ENCODE results near the gene ABCC5.

The ABCC5 gene

DNA sequence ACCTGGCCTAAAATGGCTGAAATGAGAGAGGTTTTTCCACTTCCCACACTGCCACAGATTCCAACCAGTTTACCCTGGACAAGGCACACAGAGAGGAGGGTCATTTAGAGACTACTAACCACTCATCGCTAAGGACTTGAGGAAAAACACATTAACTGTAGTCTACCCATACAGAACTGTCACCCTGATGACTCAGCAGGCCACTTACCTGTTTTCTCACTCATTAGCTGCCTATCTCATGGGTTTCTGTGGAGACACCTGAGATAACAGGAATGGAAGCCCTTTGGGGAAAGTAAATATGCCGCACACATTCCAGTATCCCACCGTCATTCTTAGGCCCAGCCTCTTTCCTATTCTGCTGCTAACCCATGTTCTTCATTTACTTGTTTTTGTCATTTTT lies 50.0 kb downstream of the ABCC5 start:
- no peak overlapping the region for H3K9ac ChIP-seq (ENCODE audit: low read depth, low read length)
- no peaks in the 10 kb centered on the region for H3K27me3 ChIP-seq (ENCODE audit: control insufficient read depth, insufficient read depth, low read length)
- no peaks in the 10 kb centered on the region for H3K9me3 ChIP-seq (ENCODE audit: control insufficient read depth, insufficient read depth, low read length)
- H3K36me3 ChIP-seq (ENCODE audit: control insufficient read depth, insufficient read depth, low read length), result peaks cover 81% of the 10 kb centered on the region
- H3K4me3 ChIP-seq (ENCODE audit: low read depth, low read length), result no peak overlapping the region
- no peaks in the 10 kb centered on the region for H3K4me1 ChIP-seq (ENCODE audit: control insufficient read depth, insufficient read depth, low read length)
- peak overlapping the region; percentile 55 for H3K27ac ChIP-seq (ENCODE audit: low read depth, low read length)

DNA sequence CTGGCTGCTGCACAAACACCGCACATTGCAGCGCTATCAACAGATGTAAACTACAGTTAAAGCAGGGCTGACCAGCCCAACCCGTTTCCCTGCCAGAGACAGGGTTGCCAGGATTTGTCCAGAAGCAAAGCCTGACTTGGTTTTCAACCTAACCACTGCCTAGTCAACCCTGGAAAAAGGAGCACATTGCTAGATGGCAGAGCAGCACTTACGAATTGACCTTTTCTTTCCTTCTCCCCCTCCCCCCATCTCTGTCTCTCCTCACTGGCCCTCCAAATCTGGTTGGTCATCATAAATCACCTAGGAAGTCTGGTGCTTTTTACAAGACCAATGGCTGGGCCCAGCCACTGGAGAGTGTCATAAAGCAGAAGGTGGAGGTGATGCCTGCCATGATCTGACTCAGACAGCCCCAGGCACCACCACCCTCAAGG lies 51.3 kb downstream of the ABCC5 start:
- H3K9me3 ChIP-seq (ENCODE audit: control insufficient read depth, insufficient read depth, low read length), result no peaks in the 10 kb centered on the region
- no peak overlapping the region for H3K4me3 ChIP-seq (ENCODE audit: low read depth, low read length)
- H3K4me1 ChIP-seq (ENCODE audit: control insufficient read depth, insufficient read depth, low read length), result no peaks in the 10 kb centered on the region
- no peak overlapping the region for H3K27ac ChIP-seq (ENCODE audit: low read depth, low read length)
- H3K9ac ChIP-seq (ENCODE audit: low read depth, low read length), result no peak overlapping the region
- peaks cover 79% of the 10 kb centered on the region for H3K36me3 ChIP-seq (ENCODE audit: control insufficient read depth, insufficient read depth, low read length)
- H3K27me3 ChIP-seq (ENCODE audit: control insufficient read depth, insufficient read depth, low read length), result no peaks in the 10 kb centered on the region

DNA sequence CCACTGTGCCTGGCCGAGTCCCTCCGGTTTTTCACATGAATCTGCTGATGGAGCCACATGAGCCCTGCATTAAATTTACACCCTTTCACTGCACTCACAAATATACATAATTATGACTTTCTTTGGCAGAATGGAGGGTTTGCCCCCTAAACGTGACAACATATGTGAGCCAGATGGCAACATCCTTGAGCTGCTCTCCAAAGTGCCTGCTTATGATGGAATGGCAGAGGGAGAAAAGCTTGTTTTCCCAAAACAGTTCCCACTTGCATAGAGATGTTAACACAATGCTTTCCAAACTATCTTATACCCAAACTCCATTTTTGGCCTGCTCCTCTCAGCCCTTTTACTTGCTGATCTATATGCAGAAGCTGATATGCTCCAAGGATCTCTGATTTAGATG lies 54.9 kb downstream of the ABCC5 start:
- no peak overlapping the region for H3K4me3 ChIP-seq (ENCODE audit: low read depth, low read length)
- no peak overlapping the region for H3K9ac ChIP-seq (ENCODE audit: low read depth, low read length)
- H3K9me3 ChIP-seq (ENCODE audit: control insufficient read depth, insufficient read depth, low read length), result no peaks in the 10 kb centered on the region
- no peaks in the 10 kb centered on the region for H3K27me3 ChIP-seq (ENCODE audit: control insufficient read depth, insufficient read depth, low read length)
- peaks cover 77% of the 10 kb centered on the region for H3K36me3 ChIP-seq (ENCODE audit: control insufficient read depth, insufficient read depth, low read length)
- no peak overlapping the region for H3K27ac ChIP-seq (ENCODE audit: low read depth, low read length)
- H3K4me1 ChIP-seq (ENCODE audit: control insufficient read depth, insufficient read depth, low read length), result no peaks in the 10 kb centered on the region

DNA sequence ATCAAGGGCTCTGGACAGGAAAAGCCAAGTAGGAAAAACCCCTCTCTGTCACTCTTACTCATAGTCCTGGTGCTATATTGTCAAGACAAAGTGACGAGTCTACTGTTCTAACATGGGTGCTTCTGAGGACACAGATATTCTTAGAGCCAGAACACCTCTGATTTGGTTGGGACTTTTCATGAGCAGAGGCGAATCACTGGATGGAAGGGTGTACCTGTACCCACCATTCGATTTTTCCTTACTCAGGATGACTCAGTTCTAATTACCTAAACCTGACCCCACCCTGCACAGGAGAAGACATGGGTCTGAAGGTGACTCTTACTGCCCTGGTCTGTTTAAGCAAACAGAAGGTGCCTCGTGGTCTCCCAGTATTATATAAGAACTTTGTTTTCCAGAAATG lies 58.5 kb downstream of the ABCC5 start:
- Histone ChIP-seq H3K4me3 (ENCODE audit: low read depth, low read length) (no peak overlapping the region), H3K27me3 (ENCODE audit: control insufficient read depth, insufficient read depth, low read length) (no peaks in the 10 kb centered on the region), H3K4me1 (ENCODE audit: control insufficient read depth, insufficient read depth, low read length) (peaks cover 14% of the 10 kb centered on the region), H3K9me3 (ENCODE audit: control insufficient read depth, insufficient read depth, low read length) (no peaks in the 10 kb centered on the region), H3K27ac (ENCODE audit: low read depth, low read length) (peak overlapping the region; percentile 18), H3K36me3 (ENCODE audit: control insufficient read depth, insufficient read depth, low read length) (peaks cover 57% of the 10 kb centered on the region), H3K9ac (ENCODE audit: low read depth, low read length) (no peak overlapping the region)

DNA sequence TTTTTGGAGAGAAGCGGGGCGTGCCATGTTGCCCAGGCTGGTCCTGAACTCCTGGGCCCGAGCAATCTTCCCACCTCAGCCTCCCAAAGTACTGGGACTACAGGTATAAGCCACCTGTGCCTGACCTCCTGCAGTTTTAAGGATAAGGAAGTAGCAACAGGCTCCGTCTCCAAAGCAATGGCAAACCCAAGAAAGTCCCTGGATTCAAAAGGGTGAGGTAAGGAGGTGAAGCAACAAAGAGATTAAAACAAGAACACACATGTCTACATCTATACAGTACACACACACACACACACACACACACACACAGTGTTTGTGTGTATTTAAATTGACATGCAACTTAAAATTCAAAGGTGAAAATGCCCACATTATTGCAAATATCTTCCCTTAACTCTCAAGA lies 58.9 kb downstream of the ABCC5 start:
- H3K4me1 ChIP-seq (ENCODE audit: control insufficient read depth, insufficient read depth, low read length), result peaks cover 16% of the 10 kb centered on the region
- no peaks in the 10 kb centered on the region for H3K9me3 ChIP-seq (ENCODE audit: control insufficient read depth, insufficient read depth, low read length)
- H3K4me3 ChIP-seq (ENCODE audit: low read depth, low read length), result no peak overlapping the region
- H3K9ac ChIP-seq (ENCODE audit: low read depth, low read length), result no peak overlapping the region
- H3K27me3 ChIP-seq (ENCODE audit: control insufficient read depth, insufficient read depth, low read length), result no peaks in the 10 kb centered on the region
- peaks cover 53% of the 10 kb centered on the region for H3K36me3 ChIP-seq (ENCODE audit: control insufficient read depth, insufficient read depth, low read length)
- peak overlapping the region; percentile 18 for H3K27ac ChIP-seq (ENCODE audit: low read depth, low read length)

DNA sequence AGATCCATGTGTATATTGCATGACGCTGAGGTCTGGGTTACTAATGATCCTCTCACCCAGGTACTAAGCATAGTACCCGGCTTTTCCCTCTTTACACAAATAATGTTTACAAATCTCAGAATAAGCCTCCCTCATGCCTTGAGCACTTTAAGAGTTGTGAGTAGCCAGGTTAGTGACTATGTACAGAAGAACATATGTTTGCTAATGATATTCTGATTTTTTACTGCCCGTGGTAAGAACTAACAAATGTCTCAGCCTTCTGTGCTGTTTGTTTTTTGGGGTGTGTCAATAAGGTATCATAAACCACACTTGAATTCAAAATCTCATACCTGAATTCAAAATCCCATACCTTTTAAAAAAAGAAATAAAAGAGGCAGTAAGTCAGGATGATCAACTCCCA lies 59.5 kb downstream of the ABCC5 start:
- Histone ChIP-seq H3K9me3 (ENCODE audit: control insufficient read depth, insufficient read depth, low read length) (no peaks in the 10 kb centered on the region), H3K4me1 (ENCODE audit: control insufficient read depth, insufficient read depth, low read length) (peaks cover 22% of the 10 kb centered on the region), H3K27me3 (ENCODE audit: control insufficient read depth, insufficient read depth, low read length) (no peaks in the 10 kb centered on the region), H3K9ac (ENCODE audit: low read depth, low read length) (no peak overlapping the region), H3K27ac (ENCODE audit: low read depth, low read length) (no peak overlapping the region), H3K4me3 (ENCODE audit: low read depth, low read length) (no peak overlapping the region), H3K36me3 (ENCODE audit: control insufficient read depth, insufficient read depth, low read length) (peaks cover 47% of the 10 kb centered on the region)

DNA sequence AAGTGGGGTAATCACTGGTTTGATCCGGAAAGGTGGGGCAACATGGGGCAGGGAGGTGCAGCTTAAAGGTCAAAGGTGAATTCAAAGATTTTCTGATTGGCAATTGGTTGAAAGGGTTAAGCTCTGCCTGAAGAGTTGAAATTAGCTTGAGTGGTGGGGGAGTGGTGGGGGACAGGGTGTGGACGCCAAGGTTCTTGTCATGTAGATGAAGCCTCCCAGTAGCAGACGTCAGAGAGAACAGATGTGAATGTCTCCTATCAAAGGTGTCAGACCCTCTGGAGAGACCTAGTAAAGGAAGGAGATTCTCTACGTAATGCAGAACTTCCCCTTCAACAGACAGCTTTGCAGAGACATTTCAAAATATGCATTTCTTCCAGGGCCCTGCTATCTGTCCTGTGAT lies 62.8 kb downstream of the ABCC5 start:
- no peak overlapping the region; the same call in 1 of the 2 replicates for H3K4me3 ChIP-seq (ENCODE audit: low read depth, low read length)
- H3K27me3 ChIP-seq (ENCODE audit: control insufficient read depth, insufficient read depth, low read length), result no peaks in the 10 kb centered on the region
- no peaks in the 10 kb centered on the region for H3K9me3 ChIP-seq (ENCODE audit: control insufficient read depth, insufficient read depth, low read length)
- peak overlapping the region; percentile 73 for H3K27ac ChIP-seq (ENCODE audit: low read depth, low read length)
- H3K9ac ChIP-seq (ENCODE audit: low read depth, low read length), result no peak overlapping the region
- H3K4me1 ChIP-seq (ENCODE audit: control insufficient read depth, insufficient read depth, low read length), result peaks cover 29% of the 10 kb centered on the region
- peaks cover 44% of the 10 kb centered on the region for H3K36me3 ChIP-seq (ENCODE audit: control insufficient read depth, insufficient read depth, low read length)

DNA sequence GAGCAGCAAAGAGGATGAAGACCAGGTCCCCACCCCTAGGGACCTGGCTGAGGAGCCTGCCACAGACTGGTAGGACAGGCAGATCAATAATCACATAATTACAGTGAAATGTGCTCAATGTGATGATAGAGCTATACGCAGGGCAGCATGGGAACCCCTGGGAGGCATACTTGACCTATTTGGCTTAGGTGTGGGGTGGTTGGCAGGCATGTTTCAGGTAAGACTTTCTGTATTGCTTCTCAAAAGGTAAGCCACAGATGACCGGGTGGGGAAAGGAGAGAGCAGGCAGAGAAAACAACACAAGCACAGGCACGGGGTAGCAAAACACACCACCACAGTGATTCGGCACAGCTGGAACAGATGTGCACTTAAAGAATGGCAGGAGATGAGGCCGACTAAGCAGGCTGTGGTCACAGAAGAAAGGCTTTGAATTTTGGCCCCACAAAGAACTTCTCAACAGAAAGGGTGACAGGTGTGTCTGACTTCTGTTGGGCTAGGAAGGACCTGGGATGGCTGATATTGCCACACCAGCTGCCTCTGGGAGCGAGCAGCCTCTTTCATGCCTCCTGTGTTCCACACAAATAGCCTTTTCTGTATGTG lies 64.1 kb downstream of the ABCC5 start:
- H3K27ac ChIP-seq (ENCODE audit: low read depth, low read length), result no peak overlapping the region
- H3K27me3 ChIP-seq (ENCODE audit: control insufficient read depth, insufficient read depth, low read length), result no peaks in the 10 kb centered on the region
- peaks cover 46% of the 10 kb centered on the region for H3K36me3 ChIP-seq (ENCODE audit: control insufficient read depth, insufficient read depth, low read length)
- peaks cover 29% of the 10 kb centered on the region for H3K4me1 ChIP-seq (ENCODE audit: control insufficient read depth, insufficient read depth, low read length)
- H3K9ac ChIP-seq (ENCODE audit: low read depth, low read length), result no peak overlapping the region
- no peak overlapping the region for H3K4me3 ChIP-seq (ENCODE audit: low read depth, low read length)
- no peaks in the 10 kb centered on the region for H3K9me3 ChIP-seq (ENCODE audit: control insufficient read depth, insufficient read depth, low read length)

DNA sequence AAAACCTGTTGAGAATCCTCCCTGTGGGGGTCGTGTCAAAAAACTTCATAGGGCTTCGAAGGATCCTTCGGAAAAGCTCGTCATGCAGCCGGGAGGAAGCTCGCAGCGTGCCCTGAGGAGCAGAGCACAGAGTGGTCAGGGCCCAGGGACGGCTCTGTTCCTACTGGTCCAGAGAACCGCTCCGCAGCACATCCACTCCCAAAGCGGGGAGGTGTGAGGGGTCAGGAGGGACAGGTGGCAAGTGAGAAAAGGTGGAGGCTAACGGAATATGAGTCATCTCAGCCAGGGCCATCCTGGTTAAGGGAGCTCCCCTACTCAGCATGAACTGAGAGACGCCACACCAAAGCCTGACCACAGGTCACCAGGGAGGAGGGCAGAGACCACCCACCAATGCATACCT lies 66.2 kb downstream of the ABCC5 start:
- Histone ChIP-seq H3K9ac (ENCODE audit: low read depth, low read length) (no peak overlapping the region), H3K36me3 (ENCODE audit: control insufficient read depth, insufficient read depth, low read length) (peaks cover 54% of the 10 kb centered on the region), H3K4me1 (ENCODE audit: control insufficient read depth, insufficient read depth, low read length) (peaks cover 29% of the 10 kb centered on the region), H3K27ac (ENCODE audit: low read depth, low read length) (peak overlapping the region; percentile 29), H3K27me3 (ENCODE audit: control insufficient read depth, insufficient read depth, low read length) (no peaks in the 10 kb centered on the region), H3K4me3 (ENCODE audit: low read depth, low read length) (no peak overlapping the region), H3K9me3 (ENCODE audit: control insufficient read depth, insufficient read depth, low read length) (no peaks in the 10 kb centered on the region)

DNA sequence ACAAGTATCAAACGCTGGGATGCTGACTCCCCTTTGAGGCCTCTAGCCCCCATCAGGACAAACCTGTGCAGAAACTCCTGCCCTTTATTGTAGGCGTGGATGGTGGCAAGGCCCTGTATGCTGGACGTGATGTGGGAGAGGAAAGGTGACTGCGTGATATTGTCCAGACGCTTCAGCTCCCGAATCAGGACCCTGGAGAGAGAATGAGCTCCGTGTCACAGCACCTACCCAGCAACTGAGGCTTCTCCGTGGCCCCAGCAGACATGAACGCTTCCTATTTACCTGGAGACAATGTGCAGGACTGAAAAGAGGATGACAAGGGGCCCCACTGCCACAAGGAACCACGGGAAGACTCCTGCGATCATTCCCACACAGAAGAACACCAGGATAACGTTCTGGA lies 68.0 kb downstream of the ABCC5 start:
- Histone ChIP-seq H3K36me3 (ENCODE audit: control insufficient read depth, insufficient read depth, low read length) (peaks cover 67% of the 10 kb centered on the region), H3K27me3 (ENCODE audit: control insufficient read depth, insufficient read depth, low read length) (no peaks in the 10 kb centered on the region), H3K4me3 (ENCODE audit: low read depth, low read length) (no peak overlapping the region), H3K9ac (ENCODE audit: low read depth, low read length) (no peak overlapping the region), H3K9me3 (ENCODE audit: control insufficient read depth, insufficient read depth, low read length) (no peaks in the 10 kb centered on the region), H3K27ac (ENCODE audit: low read depth, low read length) (no peak overlapping the region), H3K4me1 (ENCODE audit: control insufficient read depth, insufficient read depth, low read length) (peaks cover 19% of the 10 kb centered on the region)

DNA sequence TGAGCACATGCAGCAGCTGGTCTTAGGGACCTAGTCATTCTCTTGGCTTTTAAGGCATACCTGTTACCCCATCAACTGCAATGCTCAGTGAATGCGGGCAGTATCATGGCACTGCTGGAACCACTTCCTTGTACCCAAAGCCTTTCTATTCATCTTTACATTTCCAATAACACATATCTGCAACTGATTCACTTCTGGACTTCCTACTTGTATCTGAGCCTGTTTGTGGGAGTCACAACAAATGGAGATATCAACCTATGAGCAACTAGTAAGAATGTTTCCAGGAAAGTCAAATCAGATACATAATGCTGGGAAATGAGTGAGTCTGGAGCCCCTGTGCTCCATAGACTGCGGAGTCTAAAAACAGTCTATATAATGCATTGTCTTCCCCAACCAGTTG lies 71.6 kb downstream of the ABCC5 start:
- Histone ChIP-seq H3K27ac (ENCODE audit: low read depth, low read length) (no peak overlapping the region), H3K9me3 (ENCODE audit: control insufficient read depth, insufficient read depth, low read length) (no peaks in the 10 kb centered on the region), H3K4me3 (ENCODE audit: low read depth, low read length) (no peak overlapping the region), H3K36me3 (ENCODE audit: control insufficient read depth, insufficient read depth, low read length) (peaks cover 75% of the 10 kb centered on the region), H3K9ac (ENCODE audit: low read depth, low read length) (no peak overlapping the region), H3K4me1 (ENCODE audit: control insufficient read depth, insufficient read depth, low read length) (no peaks in the 10 kb centered on the region), H3K27me3 (ENCODE audit: control insufficient read depth, insufficient read depth, low read length) (no peaks in the 10 kb centered on the region)

DNA sequence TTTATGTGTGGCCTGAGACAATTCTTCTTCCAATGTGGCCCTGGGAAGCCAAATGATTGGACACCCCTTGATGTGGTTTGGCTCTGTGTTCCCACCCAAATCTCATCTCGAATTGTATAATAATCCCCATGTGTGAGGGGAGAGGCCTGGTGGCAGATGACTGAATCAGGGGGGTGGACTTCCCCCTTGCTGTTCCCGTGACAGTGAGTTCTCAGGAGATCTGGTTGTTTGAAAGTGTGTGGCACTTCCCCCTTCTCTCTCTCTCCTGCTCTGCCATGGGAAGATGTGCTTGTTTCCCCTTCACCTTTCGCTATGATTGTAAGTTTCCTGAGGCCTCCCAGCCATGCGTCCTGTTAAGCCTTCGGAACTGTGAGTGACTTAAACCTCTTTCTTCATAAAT lies 72.9 kb downstream of the ABCC5 start:
- Histone ChIP-seq H3K27ac (ENCODE audit: low read depth, low read length) (no peak overlapping the region), H3K4me1 (ENCODE audit: control insufficient read depth, insufficient read depth, low read length) (no peaks in the 10 kb centered on the region), H3K36me3 (ENCODE audit: control insufficient read depth, insufficient read depth, low read length) (peaks cover 74% of the 10 kb centered on the region), H3K4me3 (ENCODE audit: low read depth, low read length) (no peak overlapping the region), H3K9me3 (ENCODE audit: control insufficient read depth, insufficient read depth, low read length) (no peaks in the 10 kb centered on the region), H3K27me3 (ENCODE audit: control insufficient read depth, insufficient read depth, low read length) (no peaks in the 10 kb centered on the region), H3K9ac (ENCODE audit: low read depth, low read length) (no peak overlapping the region)

Data from HUES48 (cell line).